Transverse colon (tissue), 4 donors: ENCODE results near the gene MATN3.

Source experiments
- EP300 ChIP-seq: sonication (generic); formaldehyde crosslinking; IDR thresholded peaks from one replicate; pipeline ENCODE4 v1.6.1; 2017; ENCODE audit warnings: antibody characterized with exemption, low read depth
- POLR2A ChIP-seq: fragments of 450-650 bp; IDR thresholded peaks from one replicate; pipeline ENCODE4 v1.6.1; 2016; ENCODE audit warnings: antibody characterized with exemption, mild to moderate bottlenecking, moderate library complexity
- POLR2AphosphoS5 ChIP-seq, 3 donors: sonication (generic); formaldehyde crosslinking; IDR thresholded peaks; one replicate each; pipeline ENCODE4 v1.6.1; 2016; ENCODE audit warnings: antibody characterized with exemption in 3 of 3
- TF ChIP-seq, protein P1 (sequence below), 5 experiments: fragments of 200-600 bp in 3 of 5; fragments of 450-650 bp in 2 of 5; sonication (generic) in 3 of 5; IDR thresholded peaks; 1 replicate in 2 of 5; 2 replicates in 3 of 5; pipeline ENCODE4 v1.5.1; 2016 to 2017; ENCODE audit warnings: antibody characterized with exemption in 5 of 5, inconsistent platforms in 3 of 5, mild to moderate bottlenecking in 2 of 5, moderate library complexity in 1 of 5

DNA sequence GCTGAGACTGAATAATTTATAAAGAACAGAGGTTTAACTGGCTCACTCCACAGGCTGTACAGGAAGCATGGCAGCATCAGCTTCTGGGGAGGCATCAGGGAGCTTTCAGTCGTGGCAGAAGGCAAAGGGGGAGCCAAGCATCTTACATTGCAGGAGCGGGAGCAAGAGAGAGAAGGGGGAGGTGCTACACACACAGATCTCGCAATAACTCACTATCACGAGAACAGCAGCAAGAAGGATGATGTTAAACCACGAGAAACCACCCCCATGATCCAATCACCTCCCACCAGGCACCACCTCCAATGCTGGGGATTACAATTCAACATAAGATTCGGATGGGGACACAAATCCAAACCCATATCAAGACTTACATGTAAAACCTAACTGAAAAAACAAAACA lies 17.8 kb upstream of the MATN3 start:
- TF ChIP-seq, protein P1, sequence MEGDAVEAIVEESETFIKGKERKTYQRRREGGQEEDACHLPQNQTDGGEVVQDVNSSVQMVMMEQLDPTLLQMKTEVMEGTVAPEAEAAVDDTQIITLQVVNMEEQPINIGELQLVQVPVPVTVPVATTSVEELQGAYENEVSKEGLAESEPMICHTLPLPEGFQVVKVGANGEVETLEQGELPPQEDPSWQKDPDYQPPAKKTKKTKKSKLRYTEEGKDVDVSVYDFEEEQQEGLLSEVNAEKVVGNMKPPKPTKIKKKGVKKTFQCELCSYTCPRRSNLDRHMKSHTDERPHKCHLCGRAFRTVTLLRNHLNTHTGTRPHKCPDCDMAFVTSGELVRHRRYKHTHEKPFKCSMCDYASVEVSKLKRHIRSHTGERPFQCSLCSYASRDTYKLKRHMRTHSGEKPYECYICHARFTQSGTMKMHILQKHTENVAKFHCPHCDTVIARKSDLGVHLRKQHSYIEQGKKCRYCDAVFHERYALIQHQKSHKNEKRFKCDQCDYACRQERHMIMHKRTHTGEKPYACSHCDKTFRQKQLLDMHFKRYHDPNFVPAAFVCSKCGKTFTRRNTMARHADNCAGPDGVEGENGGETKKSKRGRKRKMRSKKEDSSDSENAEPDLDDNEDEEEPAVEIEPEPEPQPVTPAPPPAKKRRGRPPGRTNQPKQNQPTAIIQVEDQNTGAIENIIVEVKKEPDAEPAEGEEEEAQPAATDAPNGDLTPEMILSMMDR (IDR thresholded peaks at IDR 0.05), result no peak
- TF ChIP-seq POLR2AphosphoS5 (IDR thresholded peaks at IDR 0.05) (no peak), EP300 (no peak), POLR2A (no peak)
